ENCODE data around the gene GAGE1. TPM values are rescaled to one million over a fixed set of nuclear protein-coding genes. Genes with fewer than 3 reads are reported as not detected.
A peak's percentile ranks its signal among the peaks of the same experiment; 100 is the strongest.
"Not testable (repeated sequence)": the region's sequence is repeated elsewhere in the genome, so short reads cannot be mapped to it uniquely, and the experiment has no call there.

GAGE1 gene, protein sequence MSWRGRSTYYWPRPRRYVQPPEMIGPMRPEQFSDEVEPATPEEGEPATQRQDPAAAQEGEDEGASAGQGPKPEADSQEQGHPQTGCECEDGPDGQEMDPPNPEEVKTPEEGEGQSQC
- not detected for total RNA-seq
- long read RNA-seq, result 0 reads

GRCh38 chrX:49598720-49599119 lies at the start of gene GAGE1:
Gene GAGE1 (plus strand): TSS chrX:49599020. CDS start chrX:49600175, 1,155 bp downstream.
- H3K27me3 ChIP-seq (ENCODE audit: low read depth); DNase-seq; H3K36me3 ChIP-seq; intact Hi-C loops (cut with micrococcal nuclease); H3K4me1 ChIP-seq; H3K4me3 ChIP-seq; H3K27ac ChIP-seq (replicated peaks); H3K9me3 ChIP-seq (replicated peaks): not testable (repeated sequence)

DNA sequence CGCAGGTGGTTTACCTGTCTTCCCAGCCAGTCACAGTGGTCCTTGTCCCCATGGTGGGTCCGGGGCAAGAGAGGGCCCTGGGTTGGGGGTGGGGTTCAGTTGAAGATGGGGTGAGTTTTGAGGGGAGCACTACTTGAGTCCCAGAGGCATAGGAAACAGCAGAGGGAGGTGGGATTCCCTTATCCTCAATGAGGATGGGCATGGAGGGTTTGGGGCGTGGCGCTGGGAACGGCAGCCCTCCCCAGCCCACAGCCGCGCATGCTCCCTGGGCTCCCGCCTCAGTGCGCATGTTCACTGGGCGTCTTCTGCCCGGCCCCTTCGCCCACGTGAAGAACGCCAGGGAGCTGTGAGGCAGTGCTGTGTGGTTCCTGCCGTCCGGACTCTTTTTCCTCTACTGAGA lies 47.8 kb upstream of the GAGE1 start, which contains the start of gene GAGE12E:
Gene GAGE12E, plus strand, starts transcription at position 301 of the 400 bp plus-strand sequence. CDS start 1,155 bp downstream, outside the sequence.
- H3K4me3 ChIP-seq; intact Hi-C loops (cut with micrococcal nuclease); H3K27me3 ChIP-seq (ENCODE audit: low read depth); H3K27ac ChIP-seq (replicated peaks); H3K36me3 ChIP-seq; H3K4me1 ChIP-seq; DNase-seq; H3K9me3 ChIP-seq (replicated peaks): not testable (repeated sequence)

DNA sequence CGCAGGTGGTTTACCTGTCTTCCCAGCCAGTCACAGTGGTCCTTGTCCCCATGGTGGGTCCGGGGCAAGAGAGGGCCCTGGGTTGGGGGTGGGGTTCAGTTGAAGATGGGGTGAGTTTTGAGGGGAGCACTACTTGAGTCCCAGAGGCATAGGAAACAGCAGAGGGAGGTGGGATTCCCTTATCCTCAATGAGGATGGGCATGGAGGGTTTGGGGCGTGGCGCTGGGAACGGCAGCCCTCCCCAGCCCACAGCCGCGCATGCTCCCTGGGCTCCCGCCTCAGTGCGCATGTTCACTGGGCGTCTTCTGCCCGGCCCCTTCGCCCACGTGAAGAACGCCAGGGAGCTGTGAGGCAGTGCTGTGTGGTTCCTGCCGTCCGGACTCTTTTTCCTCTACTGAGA lies 38.3 kb upstream of the GAGE1 start, which contains the start of gene GAGE12F:
Gene GAGE12F, plus strand, starts transcription at position 301 of the 400 bp plus-strand sequence. CDS start 1,155 bp downstream, outside the sequence.
- H3K4me3 ChIP-seq; intact Hi-C loops (cut with micrococcal nuclease); DNase-seq; H3K36me3 ChIP-seq; H3K4me1 ChIP-seq; H3K27ac ChIP-seq (replicated peaks); H3K9me3 ChIP-seq (replicated peaks); H3K27me3 ChIP-seq (ENCODE audit: low read depth): not testable (repeated sequence)

DNA sequence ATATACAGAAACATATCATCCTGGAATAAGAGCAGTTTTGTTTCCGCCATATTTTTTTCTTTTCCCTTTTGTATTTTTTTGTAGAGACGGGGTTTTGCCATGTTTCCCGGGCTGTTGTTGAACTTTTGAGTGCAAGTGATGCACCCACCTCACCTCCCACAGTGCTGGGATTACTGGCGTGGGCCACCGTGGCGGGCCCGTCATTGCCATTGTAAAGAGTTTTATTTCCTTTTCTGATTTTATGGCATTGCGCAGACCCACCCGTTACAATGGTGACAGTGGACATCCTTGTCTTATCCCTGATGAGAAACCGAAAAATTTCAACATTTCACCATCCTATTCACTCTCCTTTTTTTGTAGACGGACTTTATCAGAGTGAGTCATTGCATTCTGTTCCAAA lies 30.1 kb upstream of the GAGE1 start:
- H3K4me3 ChIP-seq; H3K9me3 ChIP-seq (replicated peaks); H3K4me1 ChIP-seq; H3K27ac ChIP-seq (replicated peaks); H3K27me3 ChIP-seq (ENCODE audit: low read depth); intact Hi-C loops (cut with micrococcal nuclease); H3K36me3 ChIP-seq: not testable (repeated sequence)
- peak; percentile 11 for DNase-seq

DNA sequence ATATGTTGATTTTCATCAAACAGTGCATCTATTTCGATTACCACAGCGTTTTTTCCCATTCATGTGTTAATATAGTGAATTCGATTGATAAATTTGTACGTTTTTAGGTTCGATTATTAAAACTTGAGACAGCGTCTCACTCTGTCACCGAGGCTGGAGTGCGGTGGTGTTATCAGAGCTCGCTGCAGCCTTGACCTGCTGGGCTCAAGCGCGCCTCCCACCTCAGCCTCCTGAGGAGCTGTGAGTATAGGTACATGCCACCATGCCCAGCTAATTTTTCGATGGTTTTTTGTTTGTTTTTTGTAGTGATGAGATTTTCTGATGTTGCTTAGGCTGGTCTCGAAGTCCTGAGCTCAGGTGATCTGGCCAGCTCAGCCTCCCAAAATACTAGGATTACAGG lies 29.7 kb upstream of the GAGE1 start:
- H3K27ac ChIP-seq (replicated peaks); H3K36me3 ChIP-seq; H3K9me3 ChIP-seq (replicated peaks); H3K4me1 ChIP-seq; intact Hi-C loops (cut with micrococcal nuclease); H3K4me3 ChIP-seq; H3K27me3 ChIP-seq (ENCODE audit: low read depth); DNase-seq: not testable (repeated sequence)

GRCh38 chrX:49570100-49570499 lies 28.7 kb upstream of the GAGE1 start, which contains the start of gene GAGE12G:
Gene GAGE12G (plus strand): TSS chrX:49570400. CDS start chrX:49571555, 1,155 bp downstream.
- H3K4me3 ChIP-seq; DNase-seq; H3K27me3 ChIP-seq (ENCODE audit: low read depth); H3K27ac ChIP-seq (replicated peaks); H3K9me3 ChIP-seq (replicated peaks); H3K4me1 ChIP-seq; intact Hi-C loops (cut with micrococcal nuclease); H3K36me3 ChIP-seq: not testable (repeated sequence)

GRCh38 chrX:49579649-49580048 lies 19.2 kb upstream of the GAGE1 start, which contains the start of gene GAGE12H:
Gene GAGE12H (plus strand): TSS chrX:49579949. CDS start chrX:49581104, 1,155 bp downstream.
- intact Hi-C loops (cut with micrococcal nuclease); H3K27me3 ChIP-seq (ENCODE audit: low read depth); H3K36me3 ChIP-seq; H3K9me3 ChIP-seq (replicated peaks); DNase-seq; H3K27ac ChIP-seq (replicated peaks); H3K4me1 ChIP-seq; H3K4me3 ChIP-seq: not testable (repeated sequence)

DNA sequence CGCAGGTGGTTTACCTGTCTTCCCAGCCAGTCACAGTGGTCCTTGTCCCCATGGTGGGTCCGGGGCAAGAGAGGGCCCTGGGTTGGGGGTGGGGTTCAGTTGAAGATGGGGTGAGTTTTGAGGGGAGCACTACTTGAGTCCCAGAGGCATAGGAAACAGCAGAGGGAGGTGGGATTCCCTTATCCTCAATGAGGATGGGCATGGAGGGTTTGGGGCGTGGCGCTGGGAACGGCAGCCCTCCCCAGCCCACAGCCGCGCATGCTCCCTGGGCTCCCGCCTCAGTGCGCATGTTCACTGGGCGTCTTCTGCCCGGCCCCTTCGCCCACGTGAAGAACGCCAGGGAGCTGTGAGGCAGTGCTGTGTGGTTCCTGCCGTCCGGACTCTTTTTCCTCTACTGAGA lies 9.6 kb upstream of the GAGE1 start, which contains the start of gene GAGE2A:
Gene GAGE2A, plus strand, starts transcription at position 301 of the 400 bp plus-strand sequence. CDS start 1,155 bp downstream, outside the sequence.
- intact Hi-C loops (cut with micrococcal nuclease); DNase-seq: not testable (repeated sequence)

DNA sequence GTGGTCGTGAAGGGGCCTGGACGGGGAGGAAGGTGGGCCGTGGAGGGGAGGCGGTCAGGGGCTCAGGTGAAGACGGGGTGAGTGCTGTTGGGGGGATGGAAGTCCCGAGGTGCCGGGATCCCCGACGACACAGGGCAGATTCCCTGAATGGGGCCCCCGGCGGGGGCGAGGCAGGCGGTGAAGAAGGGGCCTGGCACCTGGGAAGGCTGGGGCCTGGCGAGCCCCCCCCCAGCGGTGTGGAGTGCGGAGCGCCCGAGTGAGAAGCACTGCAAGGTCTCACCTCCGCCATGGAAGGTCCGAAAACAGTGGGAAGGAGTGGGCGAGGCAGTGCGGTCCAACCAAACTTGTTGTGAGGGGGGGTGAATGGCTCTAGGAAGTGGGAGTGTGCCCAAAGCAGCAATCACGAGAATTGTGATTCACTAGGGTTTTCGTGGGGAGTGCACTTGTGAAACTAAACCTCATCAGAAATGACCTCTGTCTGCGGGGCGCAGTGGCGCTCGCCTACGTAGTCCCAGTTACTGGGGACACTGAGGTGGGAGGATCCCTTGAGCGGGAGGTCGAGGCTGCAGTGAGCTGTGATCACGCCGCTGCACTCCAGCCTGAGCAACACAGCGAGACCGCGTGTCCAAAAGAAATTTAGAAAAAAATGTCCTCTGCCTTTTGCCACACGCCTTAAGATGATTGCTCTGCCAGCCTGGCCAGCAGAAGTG lies 8.9 kb upstream of the GAGE1 start:
- H3K4me3 ChIP-seq; H3K4me1 ChIP-seq; H3K9me3 ChIP-seq (replicated peaks); intact Hi-C loops (cut with micrococcal nuclease); H3K27me3 ChIP-seq (ENCODE audit: low read depth); H3K27ac ChIP-seq (replicated peaks); DNase-seq; H3K36me3 ChIP-seq: not testable (repeated sequence)

More for the DNA sequence above, 9.6 kb upstream of the GAGE1 start, which contains the start of gene GAGE2A:
- H3K4me3 ChIP-seq; H3K27ac ChIP-seq (replicated peaks); H3K36me3 ChIP-seq; H3K4me1 ChIP-seq; H3K9me3 ChIP-seq (replicated peaks); H3K27me3 ChIP-seq (ENCODE audit: low read depth): not testable (repeated sequence)

GRCh38 chrX:49590488-49590887 lies 8.3 kb upstream of the GAGE1 start:
- H3K4me3 ChIP-seq; H3K4me1 ChIP-seq; H3K27ac ChIP-seq (replicated peaks); DNase-seq; H3K27me3 ChIP-seq (ENCODE audit: low read depth); H3K9me3 ChIP-seq (replicated peaks); H3K36me3 ChIP-seq; intact Hi-C loops (cut with micrococcal nuclease): not testable (repeated sequence)

Measured in left ventricle myocardium inferior (tissue), 1 donor.